Mucosa of descending colon (tissue), 3 donors: ENCODE results near the gene MYL11. TPM values are rescaled to one million over a fixed set of nuclear protein-coding genes. Genes with fewer than 3 reads are reported as not detected.

Source experiments
- ATAC-seq: fragments of 200-7000 bp; cut with Tn5 transposase; one replicate; pipeline ENCODE4 v1.9.1; 2020; ENCODE audit warnings: mild to moderate bottlenecking, moderate library complexity
- DNase-seq, 3 donors: peaks; one replicate each; pipeline ENCODE4 v3.0.0-alpha.2; 2020
- H3K36me3 ChIP-seq: fragments of 200-600 bp; one replicate; pipeline ENCODE4 v1.8.0; 2021; ENCODE audit warnings: low read depth, mild to moderate bottlenecking
- H3K4me1 ChIP-seq: fragments of 200-600 bp; one replicate; pipeline ENCODE4 v1.8.0; 2021; ENCODE audit warnings: low read depth, mild to moderate bottlenecking
- H3K4me3 ChIP-seq: fragments of 200-600 bp; one replicate; pipeline ENCODE4 v1.8.0; 2021; ENCODE audit warnings: mild to moderate bottlenecking
- H3K9me3 ChIP-seq: fragments of 200-600 bp; one replicate; pipeline ENCODE4 v1.8.0; 2021; ENCODE audit warnings: mild to moderate bottlenecking
- intact Hi-C, 2 donors: fragments of 100-400 bp; cut with DNase I in 1 of 2; cut with micrococcal nuclease in 1 of 2; formaldehyde crosslinking; loops; one replicate each; pipeline versions ENCODE4 v1.11.0 to v1.11.1; 2022; cut with DNase I, micrococcal nuclease
- total RNA-seq, 3 donors: library from RNA; stranded (reverse); fragmentation: NEBNext Ultra II Directional in 2 of 3; extraction: Animal tissue kit (Norgen Biotek cat#: 25700) in 2 of 3; gene quantifications; one replicate each; pipeline versions ENCODE4 v1.2.1 to v1.2.4, GENCODE V29; 2021 to 2023
- TF ChIP-seq, protein P1 (sequence below): fragments of 200-600 bp; IDR thresholded peaks from one replicate; pipeline ENCODE4 v1.8.0; 2022; ENCODE audit warnings: antibody characterized with exemption, mild to moderate bottlenecking
- donor health status: DM: no; HTN: no; CAD: no; lungs with moderate emphysema.
- donor health status: DM: no; HTN: no; CAD: no.
- donor health status: DM: no; HTN: yes; CAD: no.

Gene MYL11
- total RNA-seq, 3 donors from 2014 or later = 1.1 to 1.6 TPM; not detected in 1

DNA sequence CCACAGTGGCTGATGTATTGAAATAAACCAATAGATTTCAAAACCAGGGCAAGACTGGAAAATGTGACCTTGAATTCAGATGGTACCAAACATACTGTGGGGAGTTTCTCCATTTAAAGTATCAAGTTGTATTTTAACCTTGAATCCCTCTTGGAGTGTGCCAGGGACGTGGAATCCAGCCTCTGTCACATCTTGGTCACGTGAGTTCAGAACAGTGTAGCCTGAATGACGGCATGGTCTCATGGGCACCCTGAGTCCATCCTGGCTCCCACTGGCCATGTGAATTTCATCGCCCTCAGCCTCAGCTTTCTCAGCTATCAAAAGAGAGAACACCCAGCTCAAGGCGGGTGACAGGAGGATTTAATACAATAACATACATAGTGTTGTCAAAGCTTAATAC, 39.6 kb downstream of the MYL11 start:
- H3K36me3 ChIP-seq = no peaks in the 10 kb centered on the region
- no peak overlapping the region for H3K4me3 ChIP-seq
- intact Hi-C loops = no loop called here
- ATAC-seq = no peak
- TF ChIP-seq, protein P1, sequence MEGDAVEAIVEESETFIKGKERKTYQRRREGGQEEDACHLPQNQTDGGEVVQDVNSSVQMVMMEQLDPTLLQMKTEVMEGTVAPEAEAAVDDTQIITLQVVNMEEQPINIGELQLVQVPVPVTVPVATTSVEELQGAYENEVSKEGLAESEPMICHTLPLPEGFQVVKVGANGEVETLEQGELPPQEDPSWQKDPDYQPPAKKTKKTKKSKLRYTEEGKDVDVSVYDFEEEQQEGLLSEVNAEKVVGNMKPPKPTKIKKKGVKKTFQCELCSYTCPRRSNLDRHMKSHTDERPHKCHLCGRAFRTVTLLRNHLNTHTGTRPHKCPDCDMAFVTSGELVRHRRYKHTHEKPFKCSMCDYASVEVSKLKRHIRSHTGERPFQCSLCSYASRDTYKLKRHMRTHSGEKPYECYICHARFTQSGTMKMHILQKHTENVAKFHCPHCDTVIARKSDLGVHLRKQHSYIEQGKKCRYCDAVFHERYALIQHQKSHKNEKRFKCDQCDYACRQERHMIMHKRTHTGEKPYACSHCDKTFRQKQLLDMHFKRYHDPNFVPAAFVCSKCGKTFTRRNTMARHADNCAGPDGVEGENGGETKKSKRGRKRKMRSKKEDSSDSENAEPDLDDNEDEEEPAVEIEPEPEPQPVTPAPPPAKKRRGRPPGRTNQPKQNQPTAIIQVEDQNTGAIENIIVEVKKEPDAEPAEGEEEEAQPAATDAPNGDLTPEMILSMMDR = no peak
- H3K9me3 ChIP-seq = no peaks in the 10 kb centered on the region
- DNase-seq = peak in 1 of 3 donors; percentile 7
- peaks cover 8% of the 10 kb centered on the region for H3K4me1 ChIP-seq

DNA sequence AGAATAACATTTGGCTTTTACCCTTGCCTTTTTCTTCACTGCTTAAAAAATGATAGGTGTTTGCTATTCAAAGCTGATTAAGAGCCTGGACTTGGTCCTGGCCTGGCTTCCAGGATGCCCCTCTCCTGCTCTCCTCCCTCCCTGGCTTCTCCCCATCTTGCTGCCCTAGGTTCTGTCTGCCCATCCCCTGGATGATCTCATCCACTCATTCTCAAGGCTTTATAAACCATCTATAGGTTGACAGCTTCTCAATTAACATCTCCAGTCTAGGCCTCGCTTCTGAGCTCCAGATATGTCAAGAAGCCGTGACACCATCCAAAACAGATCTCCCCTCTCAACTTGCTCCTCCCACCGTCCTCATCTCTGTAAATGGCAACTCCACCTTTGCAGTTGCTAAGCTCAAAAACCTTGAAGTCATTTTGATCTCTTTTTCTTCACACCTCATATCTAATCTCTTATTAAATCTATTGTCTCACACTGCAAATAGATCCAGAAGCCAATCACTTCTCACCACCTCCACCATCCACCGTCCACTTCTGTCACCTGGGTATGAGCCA, 41.5 kb downstream of the MYL11 start:
- intact Hi-C loops = no loop called here
- H3K4me1 ChIP-seq = peaks cover 6% of the 10 kb centered on the region
- no peak overlapping the region for H3K4me3 ChIP-seq
- TF ChIP-seq, protein P1 = no peak
- no peaks in the 10 kb centered on the region for H3K9me3 ChIP-seq
- peak in 1 of 3 donors; percentile 2 for DNase-seq
- no peaks in the 10 kb centered on the region for H3K36me3 ChIP-seq
- ATAC-seq = no peak

DNA sequence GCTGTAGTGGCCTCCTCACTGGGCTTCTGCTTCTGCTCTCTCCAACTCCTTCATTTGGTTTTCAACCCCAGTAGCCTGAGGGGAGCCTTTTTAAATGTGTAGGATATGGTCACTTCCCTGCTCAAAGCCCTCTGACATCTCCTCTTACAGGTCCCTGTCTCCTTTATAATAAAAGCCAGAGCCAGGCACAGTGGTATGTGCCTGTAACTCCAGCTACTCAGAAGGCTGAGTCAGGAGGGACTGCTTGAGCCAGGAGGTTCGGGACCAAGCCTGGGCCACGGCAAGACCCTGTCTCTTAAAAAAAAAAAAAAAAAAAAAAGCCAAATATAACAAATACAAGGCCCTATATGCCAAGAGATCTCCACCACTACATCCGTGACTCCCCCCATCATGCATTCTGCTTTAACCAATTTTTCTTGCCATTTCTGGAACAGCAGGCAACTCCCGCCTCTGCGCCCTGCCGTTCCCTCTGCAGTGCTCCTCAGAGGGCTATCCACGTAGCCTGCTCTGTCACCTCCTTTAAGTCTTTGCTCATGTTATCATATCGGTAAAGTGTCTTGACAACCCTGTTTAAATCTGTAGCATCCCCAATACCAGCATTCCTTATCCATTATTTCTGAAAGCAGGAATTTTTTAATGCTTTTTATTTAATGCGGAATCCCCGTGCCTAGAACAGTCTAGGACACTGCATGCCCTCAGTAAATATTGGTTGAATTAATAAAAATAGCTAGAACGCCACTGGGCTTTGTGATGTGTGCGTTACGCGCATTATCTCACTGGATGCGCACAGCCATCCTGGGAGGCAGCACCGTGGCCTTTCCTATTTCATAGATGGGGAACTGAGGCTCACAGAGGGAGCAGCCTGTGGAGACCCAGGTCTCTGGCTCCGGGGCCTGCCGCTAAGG, 42.3 kb downstream of the MYL11 start:
- ATAC-seq (no peak), DNase-seq (peak in 1 of 3 donors; percentile 39)
- intact Hi-C loops = no loop called here
- TF ChIP-seq, protein P1 = no peak
- no peaks in the 10 kb centered on the region for H3K36me3 ChIP-seq
- H3K9me3 ChIP-seq = no peaks in the 10 kb centered on the region
- peaks cover 6% of the 10 kb centered on the region for H3K4me1 ChIP-seq
- H3K4me3 ChIP-seq = no peak overlapping the region

DNA sequence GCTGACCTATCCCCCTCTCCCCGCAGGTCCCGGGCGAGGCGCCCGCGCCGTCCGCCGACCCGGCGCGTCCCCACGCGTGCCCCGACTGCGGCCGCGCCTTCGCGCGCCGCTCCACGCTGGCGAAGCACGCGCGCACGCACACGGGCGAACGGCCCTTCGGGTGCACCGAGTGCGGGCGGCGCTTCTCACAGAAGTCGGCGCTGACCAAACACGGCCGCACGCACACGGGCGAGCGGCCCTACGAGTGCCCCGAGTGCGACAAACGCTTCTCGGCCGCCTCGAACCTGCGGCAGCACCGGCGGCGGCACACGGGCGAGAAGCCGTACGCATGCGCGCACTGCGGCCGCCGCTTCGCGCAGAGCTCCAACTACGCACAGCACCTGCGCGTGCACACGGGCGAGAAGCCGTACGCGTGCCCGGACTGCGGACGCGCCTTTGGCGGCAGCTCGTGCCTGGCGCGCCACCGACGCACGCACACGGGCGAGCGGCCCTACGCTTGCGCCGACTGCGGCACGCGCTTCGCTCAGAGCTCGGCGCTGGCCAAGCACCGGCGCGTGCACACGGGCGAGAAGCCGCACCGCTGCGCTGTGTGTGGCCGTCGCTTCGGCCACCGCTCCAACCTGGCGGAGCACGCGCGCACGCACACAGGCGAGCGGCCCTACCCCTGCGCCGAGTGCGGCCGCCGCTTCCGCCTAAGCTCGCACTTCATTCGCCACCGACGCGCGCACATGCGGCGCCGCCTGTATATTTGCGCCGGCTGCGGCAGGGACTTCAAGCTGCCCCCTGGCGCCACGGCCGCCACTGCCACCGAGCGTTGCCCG, 43.1 kb downstream of the MYL11 start:
- H3K36me3 ChIP-seq = no peaks in the 10 kb centered on the region
- DNase-seq (peak; percentile 87 to 95 (median 93)), ATAC-seq (peak; percentile 97)
- H3K4me3 ChIP-seq = peak overlapping the region; percentile 31
- TF ChIP-seq, protein P1 = no peak
- H3K4me1 ChIP-seq = peaks cover 6% of the 10 kb centered on the region
- intact Hi-C loops = no loop called here
- H3K9me3 ChIP-seq = no peaks in the 10 kb centered on the region

- peak overlapping the region; percentile 31 for H3K4me3 ChIP-seq
- ATAC-seq = peak; percentile 5
- H3K4me1 ChIP-seq = peaks cover 6% of the 10 kb centered on the region
- intact Hi-C loops = no loop called here
- H3K9me3 ChIP-seq = no peaks in the 10 kb centered on the region
- no peaks in the 10 kb centered on the region for H3K36me3 ChIP-seq
- peak in 2 of 3 donors; percentile 41 to 55 for DNase-seq
- TF ChIP-seq, protein P1 = no peak
Measured at GRCh38 chr16:30418350-30419181, 44.0 kb downstream of the MYL11 start.
